Hematopoietic multipotent progenitor cell treated with erythropoietin and hydrocortisone succinate and interleukin-3 and kit ligand, for 15 days (in vitro differentiated cells): ENCODE data around the gene ZNF599.
"Not testable (repeated sequence)": the region's sequence is repeated elsewhere in the genome, so short reads cannot be mapped to it uniquely, and the experiment has no call there.

ENCODE experiments used
- DNase-seq: peaks from one replicate; pipeline ENCODE4 v3.0.0-alpha.2; 2015; ENCODE audit warnings: low spot score

The ZNF599 gene

DNA sequence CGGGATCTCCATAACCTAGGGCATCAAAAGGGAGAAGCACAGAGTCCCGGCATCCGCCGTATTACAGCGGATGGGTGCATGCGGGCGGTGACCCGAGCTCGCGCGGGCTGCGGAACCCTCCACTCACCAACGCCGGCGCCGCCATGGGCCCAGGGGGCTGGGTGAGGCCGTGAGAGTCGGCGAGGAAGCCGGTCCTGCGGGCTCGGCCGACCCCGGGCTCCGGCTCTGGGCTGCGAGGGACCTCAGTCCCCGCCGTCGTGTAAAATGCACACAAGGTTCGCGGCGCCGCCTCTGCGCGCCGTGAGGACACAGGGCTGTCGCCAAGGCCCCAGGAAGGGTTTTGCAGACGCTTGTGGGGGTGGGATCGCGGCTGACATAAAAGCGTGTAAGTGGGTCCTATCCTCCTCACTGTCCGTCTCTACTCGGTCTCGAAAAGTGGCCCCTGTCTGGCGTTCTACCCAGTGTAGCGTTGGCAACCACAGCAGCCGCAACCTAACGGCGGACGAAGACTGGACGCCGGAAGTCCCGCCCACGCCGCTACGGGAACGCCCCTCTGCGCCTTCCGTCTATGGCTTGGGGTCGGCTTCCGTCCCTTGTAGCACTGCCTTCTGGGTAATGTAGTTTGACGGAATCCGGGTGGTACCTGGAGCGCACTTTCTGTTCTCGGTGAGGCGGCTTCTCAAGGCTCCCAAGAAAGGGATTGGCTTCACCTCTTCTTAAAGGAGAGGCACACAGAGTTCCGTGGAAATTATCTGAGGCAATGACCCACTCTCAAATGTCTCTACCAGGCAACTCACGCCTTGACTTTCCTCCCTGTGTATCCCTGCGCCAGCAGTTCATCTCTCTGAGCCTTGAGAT lies at the start of gene ZNF599:
ZNF599 (minus strand) TSS at position 519 of the 858 bp plus-strand sequence; CDS start at position 145, 374 bp downstream.
- DNase-seq, result peak; percentile 76

DNA sequence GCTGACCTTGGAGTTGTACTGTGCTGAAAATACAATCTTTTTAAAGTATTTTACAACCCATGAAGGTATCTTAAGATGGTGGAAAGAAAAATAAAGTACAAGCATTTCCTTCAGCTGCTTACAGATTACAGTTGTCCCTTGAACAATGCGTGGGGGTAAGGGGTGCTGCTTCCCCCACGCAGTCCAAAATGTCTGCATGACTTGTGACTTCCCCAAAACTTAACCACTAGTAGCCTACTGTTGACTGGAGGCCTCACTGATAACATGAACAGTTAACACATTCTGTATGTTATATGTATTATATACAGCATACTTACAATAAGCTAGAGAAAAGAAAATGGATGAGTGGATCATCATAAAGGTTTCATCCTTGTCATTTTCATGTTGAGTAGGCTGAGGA lies 45.3 kb upstream of the ZNF599 start:
- no peak for DNase-seq

DNA sequence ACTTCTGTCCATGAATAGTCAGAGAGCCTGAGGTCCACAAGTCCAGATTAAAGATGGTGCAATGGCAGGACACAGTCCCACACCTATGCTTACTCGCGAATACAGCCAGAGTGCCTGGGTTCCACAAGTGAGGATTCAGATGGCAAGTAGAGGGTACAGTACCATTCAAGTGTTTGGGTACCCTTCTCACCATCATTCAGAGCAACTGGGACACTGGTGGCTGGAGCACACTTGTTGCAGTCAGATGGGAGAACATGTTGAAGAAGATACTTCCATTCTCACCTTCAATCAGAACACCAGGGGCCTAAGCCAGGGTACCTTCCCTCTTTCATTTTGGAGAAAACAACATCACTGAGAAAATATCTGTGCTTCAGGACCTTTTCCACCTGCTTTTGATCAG lies 43.7 kb upstream of the ZNF599 start:
- DNase-seq, result no peak

- DNase-seq, result no peak
Measured at GRCh38 chr19:34808566-34808965, 35.6 kb upstream of the ZNF599 start.

- DNase-seq, result no peak
Measured at GRCh38 chr19:34806976-34807860, 34.2 kb upstream of the ZNF599 start.

GRCh38 chr19:34804115-34804514 lies 31.1 kb upstream of the ZNF599 start:
- DNase-seq, result no peak

DNA sequence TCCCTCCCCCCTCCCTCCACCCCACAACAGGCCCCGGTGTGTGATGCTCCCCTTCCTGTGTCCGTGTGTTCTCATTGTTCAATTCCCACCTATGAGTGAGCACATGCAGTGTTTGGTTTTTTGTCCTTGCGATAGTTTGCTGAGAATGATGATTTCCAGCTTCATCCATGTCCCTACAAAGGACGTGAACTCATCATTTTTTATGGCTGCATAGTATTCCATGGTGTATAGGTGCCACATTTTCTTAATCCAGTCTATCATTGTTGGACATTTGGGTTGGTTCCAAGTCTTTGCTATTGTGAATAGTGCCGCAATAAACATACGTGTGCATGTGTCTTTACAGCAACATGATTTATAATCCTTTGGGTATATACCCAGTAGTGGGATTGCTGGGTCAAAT lies 23.9 kb upstream of the ZNF599 start:
- not testable (repeated sequence) for DNase-seq

- no peak for DNase-seq
Measured at GRCh38 chr19:34794066-34794960, 21.3 kb upstream of the ZNF599 start.

GRCh38 chr19:34793565-34793964 lies 20.6 kb upstream of the ZNF599 start:
- DNase-seq, result no peak

DNA sequence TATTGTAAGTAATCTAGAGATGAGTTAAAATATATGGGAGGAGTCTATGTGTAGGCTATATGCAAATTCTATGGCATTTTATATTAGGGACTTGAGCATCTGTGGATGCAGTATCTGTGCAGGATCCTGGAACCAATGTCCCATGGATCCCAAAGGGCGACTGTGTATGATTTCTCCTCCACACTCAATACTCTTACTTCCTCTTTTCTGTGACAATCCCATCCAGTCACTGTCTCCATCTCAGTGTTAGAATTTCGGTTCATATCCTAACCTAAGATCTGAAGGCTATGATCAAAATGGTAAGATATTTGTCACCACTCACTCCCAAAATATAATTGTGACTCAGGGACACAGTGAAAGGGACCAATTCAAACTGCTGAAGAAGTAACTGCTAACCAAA lies 15.1 kb upstream of the ZNF599 start:
- no peak for DNase-seq

GRCh38 chr19:34787059-34787824 lies 14.2 kb upstream of the ZNF599 start:
- no peak for DNase-seq

GRCh38 chr19:34786236-34786635 lies 13.2 kb upstream of the ZNF599 start:
- DNase-seq, result no peak

GRCh38 chr19:34779652-34780051 lies 6.6 kb upstream of the ZNF599 start:
- no peak for DNase-seq

DNA sequence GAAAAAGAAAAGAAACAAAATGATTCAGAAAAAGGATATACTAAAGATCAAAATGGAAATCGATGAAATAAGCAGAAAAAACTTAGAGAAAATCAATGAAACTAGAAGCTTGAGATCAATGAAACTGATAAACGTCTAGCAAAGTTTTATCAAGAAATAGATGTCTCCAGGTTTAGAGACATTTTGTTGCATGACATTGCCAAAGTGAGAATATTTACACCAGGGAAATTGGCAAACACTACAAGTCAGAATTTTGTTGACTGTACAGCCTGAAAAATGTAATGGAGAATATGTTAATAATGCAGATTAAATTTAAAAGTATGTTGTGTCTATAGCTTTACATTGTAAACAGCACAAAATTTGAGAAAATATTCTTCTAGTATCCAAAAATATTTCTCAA lies 5.3 kb upstream of the ZNF599 start:
- DNase-seq, result no peak

DNA sequence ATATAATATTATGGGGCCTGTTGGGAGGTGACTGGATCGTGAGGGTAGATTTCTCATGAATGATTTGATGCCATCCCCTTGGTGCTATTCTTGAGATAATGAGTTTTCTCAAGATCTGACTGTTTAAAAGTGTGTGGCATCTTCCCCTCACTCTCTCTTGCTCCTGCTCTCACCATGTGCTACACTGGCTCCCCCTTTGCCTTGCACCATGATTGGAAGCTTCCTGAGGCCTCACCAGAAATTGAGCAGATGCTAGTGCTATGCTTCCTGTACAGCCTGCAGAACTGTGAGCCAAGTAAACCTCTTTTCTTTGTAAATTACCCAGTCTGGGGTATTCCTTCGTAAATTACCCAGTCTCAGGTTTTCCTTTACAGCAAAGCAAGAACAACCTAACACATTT lies 1.8 kb upstream of the ZNF599 start:
- DNase-seq, result no peak

DNA sequence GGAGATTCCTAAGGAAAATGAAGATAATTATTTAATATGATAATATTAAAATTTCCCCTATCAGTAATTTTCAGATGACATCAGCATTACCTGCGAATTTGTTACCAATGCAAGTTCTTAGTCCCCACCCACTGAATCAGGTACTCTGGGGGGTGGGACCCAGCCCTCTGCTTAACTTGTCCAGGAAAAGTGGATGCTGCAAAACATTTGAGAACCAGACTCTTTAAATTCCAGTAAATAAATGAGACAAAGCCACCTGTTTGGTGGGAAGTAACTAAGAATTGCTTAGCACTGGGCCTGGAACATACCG lies 495 bp upstream of the ZNF599 start:
- no peak for DNase-seq

- no peak for DNase-seq
Measured at GRCh38 chr19:34767951-34768350, 5.1 kb downstream of the ZNF599 start.

DNA sequence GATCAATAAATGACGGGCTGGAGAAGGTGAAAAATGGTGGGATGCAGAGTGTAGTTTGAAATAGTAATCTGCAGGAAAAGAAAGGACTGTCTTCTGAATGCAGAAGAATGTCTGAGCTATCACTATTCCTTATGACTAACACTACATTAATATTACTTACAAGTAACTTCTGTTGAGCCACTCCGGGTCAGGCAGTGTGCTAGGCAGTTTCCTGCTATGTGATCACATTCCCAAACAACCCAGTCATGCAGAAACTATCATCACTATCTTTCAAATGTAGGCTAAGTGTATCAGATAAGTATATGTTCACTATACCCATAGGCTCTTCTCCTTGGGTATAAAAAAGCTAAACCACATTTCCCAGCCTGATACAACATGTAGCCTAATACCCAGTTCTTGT lies 6.6 kb downstream of the ZNF599 start:
- no peak for DNase-seq

- DNase-seq, result no peak
Measured at GRCh38 chr19:34759218-34759917, 13.6 kb downstream of the ZNF599 start.

DNA sequence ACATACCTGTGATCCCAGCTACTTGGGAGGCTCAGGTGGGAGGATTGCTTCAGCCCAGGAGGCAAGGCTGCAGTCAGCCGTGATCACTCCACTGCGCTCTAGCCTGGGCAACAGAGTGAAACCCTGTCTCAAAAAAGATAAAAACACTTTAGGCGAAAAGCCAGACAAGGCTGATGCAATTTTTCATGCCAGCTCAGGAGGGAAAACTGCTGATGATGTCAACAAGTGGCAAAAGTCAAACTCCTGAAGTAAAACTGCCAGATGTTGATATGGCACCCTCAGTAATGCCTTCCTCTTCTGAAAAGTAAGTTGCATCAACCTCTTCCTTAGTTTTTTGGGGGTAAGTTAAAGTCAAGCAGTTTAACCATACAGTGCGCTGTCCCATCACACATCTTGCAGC lies 15.6 kb downstream of the ZNF599 start:
- DNase-seq, result no peak
